GM19099 (cell line): Measurements from ENCODE around the gene SLC22A5.

Source experiments
- POLR2A ChIP-seq: IDR thresholded peaks from 3 replicates; pipeline ENCODE4 v1.6.1; 2011; ENCODE audit warnings: low read depth; ENCODE audit not compliant: insufficient read length; ENCODE audit errors: extremely low read depth

Gene SLC22A5

GRCh38 chr5:132438917-132439316 lies 69.4 kb downstream of the SLC22A5 start:
- TF ChIP-seq POLR2A: no peak

GRCh38 chr5:132439521-132440089 lies 70.1 kb downstream of the SLC22A5 start:
- no peak for TF ChIP-seq POLR2A

GRCh38 chr5:132444061-132444460 lies 74.6 kb downstream of the SLC22A5 start:
- TF ChIP-seq POLR2A: no peak
